SK-N-SH (cell line): Measurements from ENCODE around the gene LFNG. TPM values are rescaled to one million over a fixed set of nuclear protein-coding genes. Genes with fewer than 3 reads are reported as not detected.

Experiments used
- CTCF ChIA-PET: fragments of 300-600, 350-600 bp; formaldehyde crosslinking; extraction: SDS; loops from one replicate; lab custom pipeline; 2021; lab: Yijun Ruan, JAX
- POLR2A ChIA-PET: fragments of 350-600 bp; sonication (Branson Sonifier 250); formaldehyde crosslinking; extraction: SDS; loops from one replicate; lab custom pipeline; 2020; ENCODE audit warnings: antibody characterized with exemption, inconsistent platforms; lab: Yijun Ruan, JAX
- DNase-seq: peaks from one replicate; pipeline ENCODE4 v3.0.0; 2012
- H2AFZ ChIP-seq: fragments of 200-600 bp; sonication (generic); 2 replicates; pipeline ENCODE4 v1.8.1; 2016; ENCODE audit warnings: antibody characterized with exemption, mild to moderate bottlenecking, low read depth
- H3F3A ChIP-seq: fragments of 200-600 bp; sonication (generic); replicated peaks from 2 replicates; pipeline ENCODE3; 2016; ENCODE audit warnings: antibody characterized with exemption, mild to moderate bottlenecking; ENCODE audit not compliant: insufficient read depth
- H3K27ac ChIP-seq, 2 experiments: fragments of 200-500 bp in 1 of 2; fragments of 200-600 bp in 1 of 2; sonication (Bioruptor generic) in 1 of 2; sonication (generic), shearing (Covaris generic) in 1 of 2; 2 replicates each; pipeline versions ENCODE4 v1.5.1 to v1.6.1; 2014 to 2016; ENCODE audit warnings: low read depth in 2 of 2, inconsistent platforms in 1 of 2, low read length in 1 of 2, mild to moderate bottlenecking in 1 of 2, mixed read lengths in 1 of 2
- H3K27me3 ChIP-seq: fragments of 200-600 bp; sonication (generic), shearing (Covaris generic); 2 replicates; pipeline ENCODE4 v1.6.1; 2016; ENCODE audit warnings: mixed run types; ENCODE audit not compliant: insufficient read depth
- H3K36me3 ChIP-seq, 2 experiments: fragments of 200-500 bp in 1 of 2; fragments of 200-600 bp in 1 of 2; sonication (Bioruptor generic) in 1 of 2; sonication (generic) in 1 of 2; replicated peaks in 1 of 2; 2 replicates each; pipeline versions ENCODE3 to v1.5.1; 2014 to 2016; ENCODE audit warnings: low read length in 1 of 2, mild to moderate bottlenecking in 1 of 2; ENCODE audit not compliant: insufficient read depth in 2 of 2, control insufficient read depth in 1 of 2
- H3K4me1 ChIP-seq, 2 experiments: fragments of 200-500 bp in 1 of 2; fragments of 200-600 bp in 1 of 2; sonication (Bioruptor generic) in 1 of 2; sonication (generic), shearing (Covaris generic) in 1 of 2; 2 replicates each; pipeline versions ENCODE4 v1.5.1 to v1.6.1; 2014 to 2016; ENCODE audit warnings: low read depth in 1 of 2, low read length in 1 of 2, mixed run types in 1 of 2; ENCODE audit not compliant: insufficient read depth in 2 of 2, control insufficient read depth in 1 of 2
- H3K4me2 ChIP-seq: fragments of 200-600 bp; sonication (generic), shearing (Covaris generic); 2 replicates; pipeline ENCODE4 v1.6.1; 2017; ENCODE audit warnings: mixed run types
- H3K4me3 ChIP-seq, 2 experiments: fragments of 200-500 bp in 1 of 2; fragments of 200-600 bp in 1 of 2; sonication (Bioruptor generic) in 1 of 2; sonication (generic), shearing (Covaris generic) in 1 of 2; 2 replicates each; pipeline versions ENCODE4 v1.5.1 to v1.8.1; 2014 to 2016; ENCODE audit warnings: low read depth in 2 of 2, inconsistent platforms in 1 of 2, low read length in 1 of 2, mild to moderate bottlenecking in 1 of 2, mixed read lengths in 1 of 2, moderate library complexity in 1 of 2
- H3K79me2 ChIP-seq: fragments of 200-600 bp; sonication (generic); 2 replicates; pipeline ENCODE4 v1.8.1; 2017; ENCODE audit warnings: mild to moderate bottlenecking; ENCODE audit not compliant: insufficient read depth
- H3K9ac ChIP-seq: fragments of 200-600 bp; sonication (generic); 2 replicates; pipeline ENCODE4 v1.6.1; 2017; ENCODE audit warnings: mixed run types
- H3K9me2 ChIP-seq: fragments of 200-600 bp; sonication (generic); 2 replicates; pipeline ENCODE4 v1.6.1; 2017; ENCODE audit warnings: mixed run types
- H3K9me3 ChIP-seq: fragments of 200-600 bp; sonication (generic); 2 replicates; pipeline ENCODE4 v1.6.1; 2017; ENCODE audit warnings: mixed run types, mild to moderate bottlenecking, moderate library complexity
- H4K20me1 ChIP-seq: fragments of 200-600 bp; sonication (generic); 2 replicates; pipeline ENCODE4 v1.6.1; 2017; ENCODE audit warnings: mild to moderate bottlenecking, mixed run types; ENCODE audit not compliant: insufficient read depth
- CHD2 ChIP-seq: fragments of 150-350 bp; IDR thresholded peaks from 2 replicates; pipeline ENCODE4 v1.6.1; 2018; ENCODE audit warnings: low read length; ENCODE audit not compliant: partially characterized antibody
- CTCF ChIP-seq: fragments of 200-600 bp; sonication (generic); IDR thresholded peaks from 2 replicates; pipeline ENCODE4 v1.6.1; 2017; ENCODE audit warnings: antibody characterized with exemption, mild to moderate bottlenecking, moderate library complexity
- EP300 ChIP-seq, 2 experiments: IDR thresholded peaks; 2 replicates each; pipeline versions ENCODE4 v1.4.0 to v1.6.1; 2012; ENCODE audit warnings: borderline replicate concordance in 1 of 2, low read depth in 1 of 2, low read length in 1 of 2
- EZH2phosphoT487 ChIP-seq: fragments of 200-600 bp; sonication (generic); IDR thresholded peaks from 2 replicates; pipeline ENCODE4 v1.6.1; 2017; ENCODE audit warnings: low read depth, mixed run types, mild to moderate bottlenecking, antibody characterized with exemption, moderate library complexity, borderline replicate concordance
- FOSL2 ChIP-seq: IDR thresholded peaks from 2 replicates; pipeline ENCODE4 v1.4.0; 2012; ENCODE audit warnings: low read depth, mild to moderate bottlenecking, moderate library complexity, borderline replicate concordance
- FOXJ3 ChIP-seq: sonication (generic); formaldehyde crosslinking; IDR thresholded peaks from 2 replicates; pipeline ENCODE4 v1.5.1; 2020; ENCODE audit warnings: mild to moderate bottlenecking, missing genetic modification reagents
- FOXM1 ChIP-seq: IDR thresholded peaks from 2 replicates; pipeline ENCODE4 v1.4.0; 2012; ENCODE audit warnings: low read depth, mild to moderate bottlenecking
- JUND ChIP-seq: IDR thresholded peaks from 2 replicates; pipeline ENCODE4 v1.4.0; 2012
- MAX ChIP-seq: IDR thresholded peaks from 2 replicates; pipeline ENCODE4 v1.4.0; 2012; ENCODE audit warnings: low read depth
- MXI1 ChIP-seq: IDR thresholded peaks from 2 replicates; pipeline ENCODE4 v1.6.1; 2012; ENCODE audit warnings: mild to moderate bottlenecking, low read depth, low read length, improper control_type of control experiment
- PBX3 ChIP-seq: IDR thresholded peaks from 2 replicates; pipeline ENCODE4; 2012
- POLR2AphosphoS5 ChIP-seq: IDR thresholded peaks from 2 replicates; pipeline ENCODE4 v1.6.1; 2012; ENCODE audit warnings: low read depth, low read length
- RCOR1 ChIP-seq: fragments of 150-350 bp; IDR thresholded peaks from 2 replicates; pipeline ENCODE4 v1.6.1; 2017; ENCODE audit warnings: antibody characterized with exemption, low read length
- RXRA ChIP-seq: IDR thresholded peaks from 2 replicates; pipeline ENCODE4 v1.4.0; 2012; ENCODE audit warnings: low read depth, mild to moderate bottlenecking, borderline replicate concordance
- USF1 ChIP-seq: IDR thresholded peaks from 2 replicates; pipeline ENCODE4 v1.4.0; 2012; ENCODE audit warnings: low read depth, borderline replicate concordance
- YY1 ChIP-seq: IDR thresholded peaks from 2 replicates; pipeline ENCODE4 v1.4.0; 2012; ENCODE audit warnings: low read depth, mild to moderate bottlenecking
- ZBTB33 ChIP-seq: IDR thresholded peaks from 2 replicates; pipeline ENCODE4 v1.4.0; 2012; ENCODE audit warnings: low read depth, borderline replicate concordance
- WGBS: methylation state at CpG from one replicate; pipeline ENCODE4 v1.1.6; 2017; ENCODE audit warnings: low lambda C conversion rate; 5-methylcytosine and 5-hydroxymethylcytosine counted together
- polyA plus RNA-seq, 3 experiments: library from polyadenylated mRNA; depleted of rRNA; stranded (reverse); fragments of >200 nt; gene quantifications; 2 replicates each; pipeline ENCODE4 v1.2.3, GENCODE V29; 2012

LFNG gene
- polyA plus RNA-seq, 1 of the 3 experiments (the other 2 are of a cell fraction), result 9.4 TPM

GRCh38 chr7:2472739-2473138 is 46.8 kb upstream of the LFNG start:
- no peaks in the 10 kb centered on the region for H3K9me3 ChIP-seq
- H3K9ac ChIP-seq, result no peak overlapping the region
- H3K79me2 ChIP-seq, result no peaks in the 10 kb centered on the region
- WGBS, result 90% methylated on average over 6 of the region's 6 CpGs
- H3K4me1 ChIP-seq, result peaks cover 4 to 5% of the 10 kb centered on the region in 2 experiments; a peak in 1 of 4 replicates
- TF ChIP-seq EP300 (IDR thresholded peaks at IDR 0.05; ENCODE audit: borderline replicate concordance in 1 of 2, low read depth in 1 of 2, low read length in 1 of 2) (no peak), ZBTB33 (no peak), CTCF (no peak; the same call in 1 of the 2 replicates), RCOR1 (no peak), POLR2AphosphoS5 (no peak), CHD2 (no peak), PBX3 (no peak)
- peak; percentile 23 for DNase-seq
- no peak overlapping the region for H2AFZ ChIP-seq
- no peaks in the 10 kb centered on the region for H3K36me3 ChIP-seq
- no peak overlapping the region for H3K4me3 ChIP-seq
- H3K27me3 ChIP-seq, result no peaks in the 10 kb centered on the region
- H3K9me2 ChIP-seq, result no peaks in the 10 kb centered on the region
- no peak overlapping the region for H3K4me2 ChIP-seq
- H4K20me1 ChIP-seq, result no peaks in the 10 kb centered on the region
- H3K27ac ChIP-seq, result no peak overlapping the region
- ChIA-PET CTCF (interaction anchor here (0.6 to 0.9 kb wide), 2 partner anchors 16 to 21 kb away, joined by 3 to 4 read pairs; no protein-coding TSS in a partner anchor), POLR2A (no interaction called here)
- H3F3A ChIP-seq, result peaks cover 7% of the 10 kb centered on the region

- ChIA-PET CTCF (interaction anchor here (1.2 to 5.8 kb wide), 3 partner anchors 10 to 81 kb away, joined by 3 to 48 read pairs (median 6); partner anchors contain the start of gene BRAT1), POLR2A (no interaction called here)
- Histone ChIP-seq H3K9ac (no peak overlapping the region), H3K27ac (no peak overlapping the region), H3K36me3 (no peaks in the 10 kb centered on the region), H3K79me2 (no peaks in the 10 kb centered on the region), H3K4me2 (no peak overlapping the region), H3K4me3 (no peak overlapping the region), H3K27me3 (no peaks in the 10 kb centered on the region), H4K20me1 (no peaks in the 10 kb centered on the region), H2AFZ (no peak overlapping the region), H3K9me2 (no peaks in the 10 kb centered on the region), H3K4me1 (peaks cover 5 to 12% of the 10 kb centered on the region in 2 experiments; a peak in 1 of 4 replicates), H3F3A (peaks cover 7% of the 10 kb centered on the region), H3K9me3 (no peaks in the 10 kb centered on the region)
- 86% methylated on average over 12 of the region's 12 CpGs for WGBS
- DNase-seq, result no peak
- TF ChIP-seq FOXJ3 (CRISPR knock-in tag), result no peak
- no peak for TF ChIP-seq JUND
- TF ChIP-seq EZH2phosphoT487, result no peak
- TF ChIP-seq MXI1, result no peak
- TF ChIP-seq USF1, result no peak
- TF ChIP-seq EP300 (IDR thresholded peaks at IDR 0.05; ENCODE audit: borderline replicate concordance in 1 of 2, low read depth in 1 of 2, low read length in 1 of 2), result no peak
- no peak for TF ChIP-seq MAX
- TF ChIP-seq YY1, result no peak
- no peak for TF ChIP-seq FOSL2
- no peak for TF ChIP-seq FOXM1
- TF ChIP-seq RXRA, result no peak
- TF ChIP-seq ZBTB33, result no peak
Measured at GRCh38 chr7:2473496-2474180, 45.9 kb upstream of the LFNG start.
